ENCODE data around the gene GPX3.

GRCh38 chr5:151064916-151065499 is 44.6 kb downstream of the GPX3 start:
- TF ChIP-seq CTCF (IDR thresholded peaks at IDR 0.05) (no peak), POLR2A (IDR thresholded peaks at IDR 0.05) (no peak), EP300 (IDR thresholded peaks at IDR 0.05) (no peak)
